Natural killer cell (primary cell): ENCODE data around the gene SMC5. TPM values are rescaled to one million over a fixed set of nuclear protein-coding genes. Genes with fewer than 3 reads are reported as not detected.
"Not testable (repeated sequence)": the region's sequence is repeated elsewhere in the genome, so short reads cannot be mapped to it uniquely, and the experiment has no call there.

Experiments used
- ATAC-seq, 3 donors: fragments of 150-1000 bp in 2 of 3; fragments of 200-7000 bp in 1 of 3; cut with Tn5 transposase; 1 replicate in 1 of 3; 2 replicates in 2 of 3; pipeline ENCODE4 v1.10.0; 2021; ENCODE audit warnings: mild to moderate bottlenecking in 2 of 3, moderate library complexity in 2 of 3
- DNase-seq, 2 donors: peaks; one replicate each; pipeline versions ENCODE4 v3.0.0 to v3.0.0-alpha.2; 2013 to 2021; ENCODE audit warnings: mixed read lengths in 1 of 2
- H3K27ac ChIP-seq: one replicate; pipeline ENCODE4 v1.5.1; 2013; ENCODE audit warnings: mild to moderate bottlenecking, low read length
- H3K27me3 ChIP-seq: one replicate; pipeline ENCODE4 v1.6.1; 2013; ENCODE audit warnings: low read length; ENCODE audit not compliant: control insufficient read depth, insufficient read depth
- H3K36me3 ChIP-seq: one replicate; pipeline ENCODE4 v1.6.1; 2013; ENCODE audit warnings: low read length; ENCODE audit not compliant: control insufficient read depth, insufficient read depth
- H3K4me1 ChIP-seq: one replicate; pipeline ENCODE4 v1.6.1; 2013; ENCODE audit warnings: low read length; ENCODE audit not compliant: control insufficient read depth, insufficient read depth
- H3K4me3 ChIP-seq: one replicate; pipeline ENCODE4 v1.5.1; 2013; ENCODE audit warnings: low read length
- H3K9me3 ChIP-seq: one replicate; pipeline ENCODE4 v1.6.1; 2013; ENCODE audit warnings: low read length; ENCODE audit not compliant: control insufficient read depth, insufficient read depth
- H3K27ac Mint-ChIP-seq, 2 donors: one replicate each; pipeline ENCODE4 v1.8.0; 2022; ENCODE audit warnings: mild to moderate bottlenecking in 2 of 2, mixed read lengths in 2 of 2, moderate library complexity in 1 of 2
- H3K27me3 Mint-ChIP-seq, 2 donors: one replicate each; pipeline ENCODE4 v1.8.0; 2022; ENCODE audit warnings: low read depth in 2 of 2, mixed read lengths in 2 of 2
- H3K36me3 Mint-ChIP-seq: one replicate; pipeline ENCODE4 v1.8.0; 2022; ENCODE audit warnings: mixed read lengths
- H3K4me1 Mint-ChIP-seq, 2 donors: one replicate each; pipeline ENCODE4 v1.8.0; 2022; ENCODE audit warnings: mixed read lengths in 2 of 2
- H3K4me3 Mint-ChIP-seq: one replicate; pipeline ENCODE4 v1.8.0; 2022; ENCODE audit warnings: mild to moderate bottlenecking, moderate library complexity, mixed read lengths
- H3K9me3 Mint-ChIP-seq, 2 donors: one replicate each; pipeline ENCODE4 v1.8.0; 2022; ENCODE audit warnings: mixed read lengths in 2 of 2
- WGBS: methylation state at CpG from one replicate; pipeline ENCODE4 v1.1.7; 2013; ENCODE audit warnings: missing lambda C conversion rate; ENCODE audit not compliant: insufficient coverage; 5-methylcytosine and 5-hydroxymethylcytosine counted together
- intact Hi-C: fragments of 100-400 bp; cut with micrococcal nuclease; formaldehyde crosslinking; loops from one replicate; pipeline ENCODE4 v1.14.2; 2022
- total RNA-seq, 4 donors: library from RNA; stranded (reverse); fragments of 120-200 nt in 1 of 4; gene quantifications; one replicate each; pipeline versions ENCODE4 v1.2.3 to v1.2.4, GENCODE V29; 2013 to 2022
- TF ChIP-seq, protein P1 (sequence below): fragments of 200-600 bp; IDR thresholded peaks from one replicate; pipeline ENCODE4 v1.8.0; 2022; ENCODE audit warnings: antibody characterized with exemption

Gene SMC5
- total RNA-seq, 3 donors from 2014 or later (not counting 1 experiment from before 2014, with no cell fraction given): 35.0 to 41.0 (median 40.9) TPM

DNA sequence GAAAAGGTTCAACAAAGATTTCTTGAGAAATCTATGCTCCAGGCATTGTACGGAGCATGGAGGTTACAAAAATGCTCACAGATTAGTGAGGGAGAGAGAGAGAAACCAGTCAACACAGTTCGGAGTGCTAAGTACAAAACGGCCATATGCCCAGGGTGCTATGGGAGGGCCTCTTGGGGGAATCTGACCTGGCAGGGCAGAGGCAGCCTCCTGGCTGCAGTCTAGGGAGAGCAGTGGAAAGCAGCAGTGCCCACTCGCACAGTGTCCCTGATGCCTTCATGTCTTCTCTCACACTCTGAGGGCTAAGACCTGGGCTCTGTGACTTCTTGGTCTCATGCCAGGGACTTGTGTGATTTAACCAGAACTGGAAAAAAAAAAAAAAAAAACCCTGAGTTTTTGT, 29.8 kb upstream of the SMC5 start:
- WGBS: 97% methylated on average over 4 of the region's 4 CpGs
- ATAC-seq (no peak), DNase-seq (no peak)
- H3K9me3 ChIP-seq: no peaks in the 10 kb centered on the region
- Mint-ChIP-seq H3K27me3 (peaks cover 7 to 14% of the 10 kb centered on the region in 2 donors), H3K4me1 (no peaks in the 10 kb centered on the region), H3K27ac (no peak overlapping the region), H3K4me3 (no peak overlapping the region), H3K9me3 (no peaks in the 10 kb centered on the region), H3K36me3 (no peaks in the 10 kb centered on the region)
- intact Hi-C loops: no loop called here
- H3K27me3 ChIP-seq: no peaks in the 10 kb centered on the region
- no peak overlapping the region for H3K4me3 ChIP-seq
- no peaks in the 10 kb centered on the region for H3K4me1 ChIP-seq
- no peak overlapping the region for H3K27ac ChIP-seq
- no peaks in the 10 kb centered on the region for H3K36me3 ChIP-seq
- TF ChIP-seq, protein P1, sequence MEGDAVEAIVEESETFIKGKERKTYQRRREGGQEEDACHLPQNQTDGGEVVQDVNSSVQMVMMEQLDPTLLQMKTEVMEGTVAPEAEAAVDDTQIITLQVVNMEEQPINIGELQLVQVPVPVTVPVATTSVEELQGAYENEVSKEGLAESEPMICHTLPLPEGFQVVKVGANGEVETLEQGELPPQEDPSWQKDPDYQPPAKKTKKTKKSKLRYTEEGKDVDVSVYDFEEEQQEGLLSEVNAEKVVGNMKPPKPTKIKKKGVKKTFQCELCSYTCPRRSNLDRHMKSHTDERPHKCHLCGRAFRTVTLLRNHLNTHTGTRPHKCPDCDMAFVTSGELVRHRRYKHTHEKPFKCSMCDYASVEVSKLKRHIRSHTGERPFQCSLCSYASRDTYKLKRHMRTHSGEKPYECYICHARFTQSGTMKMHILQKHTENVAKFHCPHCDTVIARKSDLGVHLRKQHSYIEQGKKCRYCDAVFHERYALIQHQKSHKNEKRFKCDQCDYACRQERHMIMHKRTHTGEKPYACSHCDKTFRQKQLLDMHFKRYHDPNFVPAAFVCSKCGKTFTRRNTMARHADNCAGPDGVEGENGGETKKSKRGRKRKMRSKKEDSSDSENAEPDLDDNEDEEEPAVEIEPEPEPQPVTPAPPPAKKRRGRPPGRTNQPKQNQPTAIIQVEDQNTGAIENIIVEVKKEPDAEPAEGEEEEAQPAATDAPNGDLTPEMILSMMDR: no peak

DNA sequence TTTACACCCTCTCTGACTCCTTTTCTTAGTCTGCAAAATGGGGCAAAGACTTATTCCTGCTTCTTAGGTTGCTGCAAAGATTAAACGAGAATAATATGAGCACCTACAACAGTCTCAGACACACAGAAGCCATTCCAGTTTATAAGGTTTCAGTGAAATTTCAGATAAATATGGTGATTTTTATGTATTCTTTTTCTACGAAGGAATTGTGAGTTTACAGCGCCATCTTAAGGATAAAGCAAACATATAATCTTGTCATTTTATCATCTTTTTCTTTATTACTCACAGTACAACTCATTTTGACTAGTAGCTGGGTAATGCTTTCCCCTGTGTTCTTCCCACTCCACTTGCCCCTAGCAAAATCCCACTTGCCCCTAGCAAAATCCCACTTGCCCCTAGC, 29.2 kb upstream of the SMC5 start:
- TF ChIP-seq, protein P1: no peak
- no peak for DNase-seq
- Histone ChIP-seq H3K9me3 (no peaks in the 10 kb centered on the region), H3K4me1 (no peaks in the 10 kb centered on the region), H3K4me3 (no peak overlapping the region), H3K27ac (no peak overlapping the region), H3K27me3 (no peaks in the 10 kb centered on the region), H3K36me3 (no peaks in the 10 kb centered on the region)
- Mint-ChIP-seq H3K9me3 (no peaks in the 10 kb centered on the region), H3K27ac (no peak overlapping the region), H3K27me3 (peaks cover 7 to 14% of the 10 kb centered on the region in 2 donors), H3K4me1 (no peaks in the 10 kb centered on the region), H3K36me3 (no peaks in the 10 kb centered on the region), H3K4me3 (no peak overlapping the region)
- intact Hi-C loops: no loop called here
- ATAC-seq: no peak
- 92% methylated on average over 2 of the region's 3 CpGs for WGBS

DNA sequence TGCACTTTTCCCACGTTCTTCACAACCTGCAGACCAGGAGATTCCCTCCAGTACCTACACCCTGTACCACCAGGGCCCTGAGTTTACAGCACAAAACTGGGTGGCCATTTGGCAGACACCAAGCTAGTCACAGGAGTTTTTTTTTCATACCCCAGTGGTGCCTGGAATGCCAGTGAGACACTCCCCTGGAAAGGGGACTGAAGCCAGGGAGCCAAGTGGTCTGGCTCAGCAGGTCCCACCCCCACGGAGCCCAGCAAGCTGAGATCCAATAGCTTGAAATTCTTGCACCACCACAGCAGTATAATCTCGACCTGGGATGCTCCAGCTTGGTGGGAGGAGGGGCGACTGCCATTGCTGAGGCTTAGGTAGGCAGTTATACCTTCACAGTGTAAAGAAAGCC, 26.3 kb upstream of the SMC5 start:
- WGBS: 60% methylated on average over 4 of the region's 4 CpGs
- TF ChIP-seq, protein P1: no peak
- DNase-seq: no peak
- ATAC-seq: no peak
- Histone ChIP-seq H3K36me3 (no peaks in the 10 kb centered on the region), H3K27me3 (no peaks in the 10 kb centered on the region), H3K9me3 (no peaks in the 10 kb centered on the region), H3K4me1 (no peaks in the 10 kb centered on the region), H3K4me3 (no peak overlapping the region), H3K27ac (no peak overlapping the region)
- H3K4me3 Mint-ChIP-seq: no peak overlapping the region
- H3K9me3 Mint-ChIP-seq: no peaks in the 10 kb centered on the region
- H3K27me3 Mint-ChIP-seq: peaks cover 12 to 14% of the 10 kb centered on the region in 2 donors
- intact Hi-C loops: no loop called here
- no peaks in the 10 kb centered on the region for H3K36me3 Mint-ChIP-seq
- H3K4me1 Mint-ChIP-seq: no peaks in the 10 kb centered on the region
- no peak overlapping the region for H3K27ac Mint-ChIP-seq

DNA sequence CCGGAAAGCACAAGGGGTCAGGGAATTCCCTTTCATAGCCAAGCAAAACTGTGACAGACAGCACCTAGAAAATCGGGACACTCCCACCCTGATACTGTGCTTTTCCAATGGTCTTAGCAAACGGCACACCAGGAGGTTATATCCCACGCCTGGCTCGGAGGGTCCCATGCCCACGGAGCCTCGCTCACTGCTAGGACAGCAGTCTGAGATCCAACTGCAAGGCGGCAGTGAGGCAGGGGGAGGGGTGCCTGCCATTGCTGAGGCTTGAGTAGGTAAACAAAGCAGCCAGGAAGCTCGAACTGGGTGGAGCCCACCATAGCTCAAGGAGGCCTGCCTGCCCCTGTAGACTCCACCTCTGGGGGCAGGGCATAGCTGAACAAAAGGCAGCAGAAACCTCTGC, 24.6 kb upstream of the SMC5 start:
- H3K27me3 Mint-ChIP-seq, H3K9me3 ChIP-seq, H3K4me1 ChIP-seq, H3K27ac ChIP-seq, H3K27me3 ChIP-seq, H3K4me1 Mint-ChIP-seq, H3K36me3 ChIP-seq, H3K36me3 Mint-ChIP-seq, DNase-seq, intact Hi-C loops, H3K9me3 Mint-ChIP-seq, H3K4me3 ChIP-seq, ATAC-seq, H3K4me3 Mint-ChIP-seq, H3K27ac Mint-ChIP-seq: not testable (repeated sequence)
- WGBS: 86% methylated on average over 9 of the region's 9 CpGs

DNA sequence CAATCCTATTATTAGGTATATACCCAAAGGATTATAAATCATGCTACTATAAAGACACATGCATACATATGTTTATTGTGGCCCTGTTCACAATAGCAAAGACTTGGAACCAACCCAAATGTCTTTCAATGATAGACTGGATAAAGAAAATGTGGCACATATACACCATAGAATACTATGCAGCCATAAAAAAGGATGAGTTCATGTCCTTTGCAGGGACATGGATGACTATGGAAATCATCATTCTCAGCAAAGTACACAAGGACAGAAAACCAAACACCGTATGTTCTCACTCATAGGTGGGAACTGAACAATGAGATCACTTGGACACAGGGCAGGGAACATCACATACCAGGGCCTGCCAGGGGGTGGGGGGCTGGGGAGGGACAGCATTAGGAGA, 12.8 kb upstream of the SMC5 start:
- H3K27me3 ChIP-seq, H3K36me3 ChIP-seq, H3K27ac Mint-ChIP-seq, H3K9me3 ChIP-seq, H3K9me3 Mint-ChIP-seq, H3K4me1 Mint-ChIP-seq, H3K27ac ChIP-seq, H3K4me3 ChIP-seq, H3K4me1 ChIP-seq, ATAC-seq, H3K4me3 Mint-ChIP-seq, DNase-seq, intact Hi-C loops, H3K36me3 Mint-ChIP-seq: not testable (repeated sequence)
- 100% methylated on average over 1 of the region's 1 CpG for WGBS
- H3K27me3 Mint-ChIP-seq: peaks cover 13 to 19% of the 10 kb centered on the region in 2 donors
